SK-N-SH (cell line): ENCODE results near the gene UBL4B. TPM values are rescaled to one million over a fixed set of nuclear protein-coding genes. Genes with fewer than 3 reads are reported as not detected.

ENCODE experiments used
- JUND ChIP-seq: IDR thresholded peaks from 2 replicates; pipeline ENCODE4 v1.4.0; 2012
- NRF1 ChIP-seq: IDR thresholded peaks from 2 replicates; pipeline ENCODE4 v1.6.1; 2012; ENCODE audit warnings: low read depth, mild to moderate bottlenecking, low read length
- POLR2AphosphoS5 ChIP-seq: IDR thresholded peaks from 2 replicates; pipeline ENCODE4 v1.6.1; 2012; ENCODE audit warnings: low read depth, low read length
- polyA plus RNA-seq, 3 experiments: library from polyadenylated mRNA; depleted of rRNA; stranded (reverse); fragments of >200 nt; gene quantifications; 2 replicates each; pipeline ENCODE4 v1.2.3, GENCODE V29; 2012
- TF ChIP-seq, protein P1 (sequence below): IDR thresholded peaks from 2 replicates; pipeline ENCODE4 v1.4.0; 2012; ENCODE audit warnings: low read depth

UBL4B gene
- polyA plus RNA-seq, 1 of the 3 experiments (the other 2 are of a cell fraction), result not detected

DNA sequence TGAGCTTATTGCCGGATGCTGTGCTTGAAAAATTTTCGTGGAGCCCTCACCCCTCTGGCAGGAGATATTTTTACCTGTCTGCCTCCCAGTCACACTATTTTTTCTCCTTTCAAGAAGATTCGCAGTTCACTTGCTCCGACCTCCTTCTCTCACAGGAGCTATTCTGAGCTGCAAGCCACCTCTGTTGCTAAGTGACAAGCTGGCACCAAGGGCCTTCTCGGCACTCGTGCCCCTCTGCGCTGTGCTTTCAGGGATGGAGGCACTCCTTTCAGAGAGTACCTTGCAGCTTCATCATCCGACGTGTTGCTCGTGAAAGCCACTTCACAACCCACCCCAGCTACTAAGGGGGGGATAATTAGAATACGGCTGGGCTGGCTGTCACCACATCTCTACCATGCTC is 49.6 kb downstream of the UBL4B start (continued):
- TF ChIP-seq NRF1, result no peak
- no peak for TF ChIP-seq JUND
- TF ChIP-seq, protein P1, sequence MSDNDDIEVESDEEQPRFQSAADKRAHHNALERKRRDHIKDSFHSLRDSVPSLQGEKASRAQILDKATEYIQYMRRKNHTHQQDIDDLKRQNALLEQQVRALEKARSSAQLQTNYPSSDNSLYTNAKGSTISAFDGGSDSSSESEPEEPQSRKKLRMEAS, result no peak
- TF ChIP-seq POLR2AphosphoS5, result no peak

Other genes starting within 250 kb of the UBL4B start
- 25.3 and 31.9 TPM in 2 replicates for gene CSF1, start 201.6 kb upstream of the UBL4B start, polyA plus RNA-seq (2012; rRNA removed)
- 39.7 and 49.0 TPM in 2 replicates for gene AHCYL1, start 127.7 kb upstream of the UBL4B start, polyA plus RNA-seq (2012; rRNA removed)
- gene STRIP1, start 77.8 kb upstream of the UBL4B start, polyA plus RNA-seq (2012; rRNA removed), result 34.6 and 46.3 TPM in 2 replicates
- not detected in 2 replicates for gene ALX3, start 41.8 kb upstream of the UBL4B start, polyA plus RNA-seq (2012; rRNA removed)
- 0.62 and 0.67 TPM in 2 replicates for gene SLC6A17, start 38.1 kb downstream of the UBL4B start, polyA plus RNA-seq (2012; rRNA removed)
- gene KCNC4, start 97.9 kb downstream of the UBL4B start, polyA plus RNA-seq (2012; rRNA removed), result 0.37 and 0.51 TPM in 2 replicates
- gene RBM15, start 226.9 kb downstream of the UBL4B start, polyA plus RNA-seq (2012; rRNA removed), result 3.8 and 4.7 TPM in 2 replicates